WTC11 (cell line): ENCODE measurements around the gene AHCYL1. TPM values are rescaled to one million over a fixed set of nuclear protein-coding genes. Genes with fewer than 3 reads are reported as not detected.

Experiments used
- ATAC-seq: fragments of 200-7000 bp; cut with Tn5 transposase; 2 replicates; pipeline ENCODE4 v1.10.0; 2021; ENCODE audit warnings: mild to moderate bottlenecking, moderate library complexity
- CTCF ChIA-PET: fragments of 300-600 bp; sonication (Branson Sonifier 250); formaldehyde crosslinking; loops from one replicate; lab custom pipeline; 2021; ENCODE audit warnings: antibody characterized with exemption; lab: Charles Lee
- POLR2A ChIA-PET: fragments of 350-600 bp; sonication (Branson Sonifier 250); formaldehyde crosslinking; loops from one replicate; lab custom pipeline; 2021; ENCODE audit warnings: antibody characterized with exemption; lab: Charles Lee
- DNase-seq: peaks from one replicate; pipeline ENCODE4 v3.0.0; 2021; ENCODE audit warnings: low spot score
- H3K27ac Mint-ChIP-seq: 2 replicates; pipeline ENCODE4 v1.8.0; 2021; ENCODE audit warnings: mixed read lengths
- H3K27me3 Mint-ChIP-seq: 2 replicates; pipeline ENCODE4 v1.8.0; 2021; ENCODE audit warnings: low read depth, mild to moderate bottlenecking, moderate library complexity, mixed read lengths
- H3K36me3 Mint-ChIP-seq: 2 replicates; pipeline ENCODE4 v1.8.0; 2021; ENCODE audit warnings: mixed read lengths
- H3K4me1 Mint-ChIP-seq: 2 replicates; pipeline ENCODE4 v1.8.0; 2022; ENCODE audit warnings: mixed read lengths
- H3K4me3 Mint-ChIP-seq: 2 replicates; pipeline ENCODE4 v1.8.0; 2021; ENCODE audit warnings: mild to moderate bottlenecking, moderate library complexity, mixed read lengths
- H3K9me3 Mint-ChIP-seq: 2 replicates; pipeline ENCODE4 v1.8.0; 2021; ENCODE audit warnings: mixed read lengths
- ATF2 ChIP-seq: sonication (generic); formaldehyde crosslinking; IDR thresholded peaks from 2 replicates; pipeline ENCODE4 v1.8.1; 2022; ENCODE audit warnings: low read depth, missing genetic modification reagents, borderline replicate concordance
- CBFB ChIP-seq: sonication (generic); formaldehyde crosslinking; IDR thresholded peaks from 2 replicates; pipeline ENCODE4 v1.8.1; 2022; ENCODE audit warnings: mild to moderate bottlenecking, low read depth, missing genetic modification reagents
- CREB1 ChIP-seq: sonication (generic); formaldehyde crosslinking; IDR thresholded peaks from 2 replicates; pipeline ENCODE4 v1.8.0; 2023; ENCODE audit warnings: mild to moderate bottlenecking, missing genetic modification reagents
- CREM ChIP-seq: sonication (generic); formaldehyde crosslinking; IDR thresholded peaks from 2 replicates; pipeline ENCODE4 v1.8.1; 2022; ENCODE audit warnings: mild to moderate bottlenecking, missing genetic modification reagents, moderate library complexity
- EMX1 ChIP-seq: fragments of 250-450 bp; sonication (Bioruptor Pico); IDR thresholded peaks from 2 replicates; pipeline ENCODE4 v1.8.0; 2021; ENCODE audit warnings: mild to moderate bottlenecking
- ESRRA ChIP-seq: sonication (generic); formaldehyde crosslinking; IDR thresholded peaks from 2 replicates; pipeline ENCODE4 v1.8.1; 2022; ENCODE audit warnings: mild to moderate bottlenecking, missing genetic modification reagents, borderline replicate concordance
- FOXP4 ChIP-seq: sonication (generic); formaldehyde crosslinking; IDR thresholded peaks from 2 replicates; pipeline ENCODE4 v1.8.0; 2022; ENCODE audit warnings: mild to moderate bottlenecking, missing genetic modification reagents
- NR1H2 ChIP-seq: sonication (generic); formaldehyde crosslinking; IDR thresholded peaks from 2 replicates; pipeline ENCODE4 v1.9.0; 2021; ENCODE audit warnings: mild to moderate bottlenecking, moderate library complexity, missing genetic modification reagents
- NR2C2 ChIP-seq: sonication (generic); formaldehyde crosslinking; IDR thresholded peaks from 2 replicates; pipeline ENCODE4 v1.8.0; 2022; ENCODE audit warnings: mild to moderate bottlenecking, missing genetic modification reagents
- OVOL2 ChIP-seq: fragments of 250-450 bp; sonication (Bioruptor Pico); IDR thresholded peaks from 2 replicates; pipeline ENCODE4 v1.9.0; 2021; ENCODE audit warnings: mild to moderate bottlenecking, borderline replicate concordance
- PREB ChIP-seq: sonication (generic); formaldehyde crosslinking; IDR thresholded peaks from 2 replicates; pipeline ENCODE4 v1.8.1; 2022; ENCODE audit warnings: mild to moderate bottlenecking, missing genetic modification reagents, moderate library complexity, borderline replicate concordance
- RORB ChIP-seq: fragments of 250-450 bp; sonication (Bioruptor Pico); IDR thresholded peaks from 2 replicates; pipeline ENCODE4 v1.9.0; 2021; ENCODE audit warnings: mild to moderate bottlenecking
- SOX15 ChIP-seq: fragments of 250-450 bp; sonication (Bioruptor Pico); IDR thresholded peaks from 2 replicates; pipeline ENCODE4 v1.9.0; 2021; ENCODE audit warnings: mild to moderate bottlenecking
- STAT6 ChIP-seq: sonication (generic); formaldehyde crosslinking; conservative IDR thresholded peaks from 2 replicates; pipeline ENCODE4 v1.8.1; 2023; ENCODE audit warnings: mild to moderate bottlenecking, low read depth, missing genetic modification reagents, moderate library complexity
- ZNF219 ChIP-seq: sonication (generic); formaldehyde crosslinking; IDR thresholded peaks from 2 replicates; pipeline ENCODE4 v1.8.0; 2023; ENCODE audit warnings: missing genetic modification reagents, mild to moderate bottlenecking, borderline replicate concordance
- ZNF263 ChIP-seq: sonication (generic); formaldehyde crosslinking; IDR thresholded peaks from 2 replicates; pipeline ENCODE4 v1.8.1; 2022; ENCODE audit warnings: low read depth, mild to moderate bottlenecking, moderate library complexity, missing genetic modification reagents
- ZNF396 ChIP-seq: fragments of 250-450 bp; sonication (Bioruptor Pico); IDR thresholded peaks from 2 replicates; pipeline ENCODE4 v1.8.0; 2021; ENCODE audit warnings: mild to moderate bottlenecking, moderate library complexity, borderline replicate concordance
- ZNF423 ChIP-seq: fragments of 250-450 bp; sonication (Bioruptor Pico); IDR thresholded peaks from 2 replicates; pipeline ENCODE4 v2.1.2; 2022; ENCODE audit warnings: mild to moderate bottlenecking, moderate library complexity
- total RNA-seq: library from RNA; stranded (reverse); gene quantifications from 3 replicates; pipeline ENCODE4 v1.2.3, GENCODE V29; 2021
- TF ChIP-seq, protein P1 (sequence below): fragments of 250-450 bp; sonication (Bioruptor Pico); IDR thresholded peaks from 2 replicates; pipeline ENCODE4 v1.8.0; 2021; ENCODE audit warnings: mild to moderate bottlenecking
- TF ChIP-seq, protein P2 (sequence below): sonication (generic); formaldehyde crosslinking; IDR thresholded peaks from 2 replicates; pipeline ENCODE4 v1.8.1; 2022; ENCODE audit warnings: low read depth, mild to moderate bottlenecking, moderate library complexity, missing genetic modification reagents, borderline replicate concordance

The AHCYL1 gene
- total RNA-seq, 1 experiment from 2014 or later: 92.1 TPM

GRCh38 chr1:110050602-110051261, 66.2 kb downstream of the AHCYL1 start:
- Mint-ChIP-seq H3K27me3 (no peaks in the 10 kb centered on the region), H3K36me3 (peaks cover 76% of the 10 kb centered on the region), H3K4me3 (no peak overlapping the region), H3K27ac (no peak overlapping the region), H3K9me3 (no peaks in the 10 kb centered on the region), H3K4me1 (no peaks in the 10 kb centered on the region)
- DNase-seq (no peak), ATAC-seq (no peak)
- ChIA-PET CTCF (interaction anchor here (1.3 to 3.6 kb wide), 5 partner anchors 10 to 66 kb away, joined by 3 to 31 read pairs (median 4); partner anchors contain the start of gene STRIP1), POLR2A (interaction anchor here (0.9 kb wide), 1 partner anchor 16 kb away, joined by 4 read pairs; no protein-coding TSS in a partner anchor)
- TF ChIP-seq FOXP4 (no peak), ATF2 (CRISPR knock-in tag) (no peak), ZNF396 (CRISPR knock-in tag) (no peak), ZNF219 (CRISPR knock-in tag) (no peak), PREB (CRISPR knock-in tag) (no peak), SOX15 (CRISPR knock-in tag) (no peak), CREB1 (CRISPR knock-in tag) (no peak), OVOL2 (CRISPR knock-in tag) (no peak), EMX1 (CRISPR knock-in tag) (no peak), NR2C2 (CRISPR knock-in tag) (no peak)
- TF ChIP-seq, protein P1, sequence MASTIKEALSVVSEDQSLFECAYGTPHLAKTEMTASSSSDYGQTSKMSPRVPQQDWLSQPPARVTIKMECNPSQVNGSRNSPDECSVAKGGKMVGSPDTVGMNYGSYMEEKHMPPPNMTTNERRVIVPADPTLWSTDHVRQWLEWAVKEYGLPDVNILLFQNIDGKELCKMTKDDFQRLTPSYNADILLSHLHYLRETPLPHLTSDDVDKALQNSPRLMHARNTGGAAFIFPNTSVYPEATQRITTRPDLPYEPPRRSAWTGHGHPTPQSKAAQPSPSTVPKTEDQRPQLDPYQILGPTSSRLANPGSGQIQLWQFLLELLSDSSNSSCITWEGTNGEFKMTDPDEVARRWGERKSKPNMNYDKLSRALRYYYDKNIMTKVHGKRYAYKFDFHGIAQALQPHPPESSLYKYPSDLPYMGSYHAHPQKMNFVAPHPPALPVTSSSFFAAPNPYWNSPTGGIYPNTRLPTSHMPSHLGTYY (CRISPR knock-in tag): no peak

DNA sequence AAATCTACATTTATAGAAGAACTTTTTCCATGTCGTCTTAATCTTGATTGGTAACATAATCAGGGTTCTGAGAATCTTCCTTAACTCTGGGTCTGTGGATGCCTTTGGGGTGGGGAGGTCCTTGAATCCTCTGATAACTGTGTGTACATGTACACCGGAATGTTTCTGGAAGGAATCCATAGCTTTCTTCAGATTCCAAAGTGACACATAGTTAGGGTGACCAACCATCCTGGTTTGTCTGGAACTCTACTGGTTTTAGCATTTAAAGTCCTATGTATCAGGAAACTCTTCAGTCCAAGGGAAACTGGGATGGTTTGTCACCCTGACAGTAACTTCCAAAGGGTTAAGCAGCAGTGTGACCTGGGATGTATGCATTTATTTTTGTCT, 66.7 kb downstream of the AHCYL1 start:
- CTCF ChIA-PET: interaction anchor here (1.3 to 4.0 kb wide), 6 partner anchors 10 to 66 kb away, joined by 3 to 87 read pairs (median 6); partner anchors contain the start of gene STRIP1
- H3K4me3 Mint-ChIP-seq: no peak overlapping the region
- TF ChIP-seq CREM (CRISPR knock-in tag): no peak
- TF ChIP-seq, protein P2, sequence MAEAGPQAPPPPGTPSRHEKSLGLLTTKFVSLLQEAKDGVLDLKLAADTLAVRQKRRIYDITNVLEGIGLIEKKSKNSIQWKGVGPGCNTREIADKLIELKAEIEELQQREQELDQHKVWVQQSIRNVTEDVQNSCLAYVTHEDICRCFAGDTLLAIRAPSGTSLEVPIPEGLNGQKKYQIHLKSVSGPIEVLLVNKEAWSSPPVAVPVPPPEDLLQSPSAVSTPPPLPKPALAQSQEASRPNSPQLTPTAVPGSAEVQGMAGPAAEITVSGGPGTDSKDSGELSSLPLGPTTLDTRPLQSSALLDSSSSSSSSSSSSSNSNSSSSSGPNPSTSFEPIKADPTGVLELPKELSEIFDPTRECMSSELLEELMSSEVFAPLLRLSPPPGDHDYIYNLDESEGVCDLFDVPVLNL (CRISPR knock-in tag): no peak
- no peak for TF ChIP-seq STAT6
- TF ChIP-seq NR1H2 (CRISPR knock-in tag): no peak
- no peak for TF ChIP-seq CBFB (CRISPR knock-in tag)
- TF ChIP-seq ESRRA (CRISPR knock-in tag): no peak
- TF ChIP-seq ZNF423 (CRISPR knock-in tag): no peak
- no peak for TF ChIP-seq NR2C2 (CRISPR knock-in tag)
- no peak for TF ChIP-seq ZNF263 (CRISPR knock-in tag)
- TF ChIP-seq RORB: no peak
- TF ChIP-seq, all 79 proteins: peak for 0
- H3K9me3 Mint-ChIP-seq: no peaks in the 10 kb centered on the region
- H3K27ac Mint-ChIP-seq: no peak overlapping the region
- POLR2A ChIA-PET: no interaction called here
- H3K4me1 Mint-ChIP-seq: no peaks in the 10 kb centered on the region
- ATAC-seq: no peak
- no peak for DNase-seq
- no peaks in the 10 kb centered on the region for H3K27me3 Mint-ChIP-seq
- peaks cover 76% of the 10 kb centered on the region for H3K36me3 Mint-ChIP-seq
